AG09319 (cell line): ENCODE data around the gene HEPHL1.

Experiments
- DNase-seq: peaks from one replicate; pipeline ENCODE4 v3.0.0-alpha.2; 2010; ENCODE audit warnings: low read depth; ENCODE audit errors: extremely low read depth
- CTCF ChIP-seq: IDR thresholded peaks from 2 replicates; pipeline ENCODE4 v1.5.1; 2011; ENCODE audit warnings: low read depth, mild to moderate bottlenecking, inconsistent platforms, low read length, moderate library complexity

HEPHL1 gene

GRCh38 chr11:94133752-94134151, 112.6 kb downstream of the HEPHL1 start:
- TF ChIP-seq CTCF, result no peak
- no peak for DNase-seq

GRCh38 chr11:94134651-94135512, 113.7 kb downstream of the HEPHL1 start:
- no peak for TF ChIP-seq CTCF
- peak; percentile 81 for DNase-seq

DNA sequence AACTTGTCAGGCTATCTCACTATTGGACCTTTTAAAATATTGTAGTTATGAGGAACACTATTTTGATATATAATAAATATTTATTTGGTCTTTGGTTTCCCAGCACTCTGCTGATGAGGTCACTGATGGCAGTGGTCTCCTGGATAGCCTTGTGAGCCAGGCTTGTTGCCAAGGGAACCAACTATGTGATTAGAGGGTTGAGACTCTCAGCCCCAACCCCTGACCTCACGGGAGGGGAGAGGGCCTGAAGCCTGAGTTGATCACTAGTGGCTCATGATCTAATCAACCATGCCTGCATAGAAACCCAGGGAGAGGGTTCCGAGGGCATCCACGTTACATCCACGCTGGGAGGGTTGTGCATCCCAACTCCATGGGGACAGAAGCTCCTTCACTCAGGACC, 118.3 kb downstream of the HEPHL1 start:
- no peak for TF ChIP-seq CTCF

GRCh38 chr11:94140154-94140655, 119.1 kb downstream of the HEPHL1 start:
- no peak for TF ChIP-seq CTCF
- no peak for DNase-seq

More for the DNA sequence above, 118.3 kb downstream of the HEPHL1 start:
- DNase-seq, result no peak

- TF ChIP-seq CTCF, result no peak
- no peak for DNase-seq
Observed at GRCh38 chr11:94141511-94142307, 120.6 kb downstream of the HEPHL1 start.

- no peak for TF ChIP-seq CTCF
- DNase-seq, result no peak
Observed at GRCh38 chr11:94142308-94143281, 121.4 kb downstream of the HEPHL1 start.
